GM23338 (cell line): ENCODE data around the gene CD9.

Source experiments
- CREB1 ChIP-seq: fragments of 250-450 bp; sonication (Bioruptor Pico); IDR thresholded peaks from 2 replicates; pipeline ENCODE4 v1.5.0; 2020; ENCODE audit warnings: low read depth, mild to moderate bottlenecking, moderate library complexity
- CTCF ChIP-seq, 2 experiments: fragments of 200-600 bp in 1 of 2; sonication (generic) in 1 of 2; conservative IDR thresholded peaks; 2 replicates each; pipeline versions ENCODE4 v1.5.1 to v1.6.1; 2016 to 2017; ENCODE audit warnings: antibody characterized with exemption in 2 of 2, low read depth in 2 of 2, mild to moderate bottlenecking in 2 of 2, moderate library complexity in 1 of 2
- ETS1 ChIP-seq: IDR thresholded peaks from 2 replicates; pipeline ENCODE4 v1.6.1; 2016; ENCODE audit warnings: antibody characterized with exemption
- EZH2 ChIP-seq: fragments of 200-600 bp; sonication (generic); IDR thresholded peaks from one replicate; pipeline ENCODE4 v1.8.0; 2017; ENCODE audit warnings: antibody characterized with exemption, mild to moderate bottlenecking, low read depth; ENCODE audit not compliant: unreplicated experiment
- EZH2phosphoT487 ChIP-seq: fragments of 200-600 bp; sonication (generic); IDR thresholded peaks from one replicate; pipeline ENCODE4 v1.8.1; 2018; ENCODE audit warnings: antibody characterized with exemption; ENCODE audit not compliant: unreplicated experiment
- NANOG ChIP-seq: IDR thresholded peaks from 2 replicates; pipeline ENCODE4 v1.6.1; 2016; ENCODE audit warnings: antibody characterized with exemption, borderline replicate concordance
- POLR2AphosphoS5 ChIP-seq: IDR thresholded peaks from 2 replicates; pipeline ENCODE4 v1.6.1; 2016; ENCODE audit warnings: antibody characterized with exemption, low read depth
- REST ChIP-seq: IDR thresholded peaks from one replicate; pipeline ENCODE4 v1.6.1; 2018; ENCODE audit warnings: antibody characterized with exemption; ENCODE audit not compliant: unreplicated experiment
- STAT1 ChIP-seq: IDR thresholded peaks from one replicate; pipeline ENCODE4 v1.6.1; 2016; ENCODE audit warnings: antibody characterized with exemption; ENCODE audit not compliant: unreplicated experiment
- ZNF331 ChIP-seq: fragments of 250-450 bp; sonication (Bioruptor Pico); IDR thresholded peaks from 2 replicates; pipeline ENCODE4 v1.5.0; 2020; ENCODE audit warnings: low read depth, mild to moderate bottlenecking, moderate library complexity

- TF ChIP-seq EZH2phosphoT487 (no peak), POLR2AphosphoS5 (no peak), CTCF (conservative IDR thresholded peaks at IDR 0.05; ENCODE audit: low read depth in 2 of 2) (no peak), ZNF331 (CRISPR knock-in tag) (no peak), EZH2 (no peak), REST (no peak), CREB1 (CRISPR knock-in tag) (no peak), STAT1 (no peak), ETS1 (no peak), NANOG (no peak)
Observed at GRCh38 chr12:6171409-6172015, 28.7 kb upstream of the CD9 start.
